Activated CD4-positive, alpha-beta T cell treated with anti-CD3 and anti-CD28 coated beads for 48 hours (primary cell): ENCODE measurements around the gene CNNM2.
A peak's percentile ranks its signal among the peaks of the same experiment; 100 is the strongest.
"Not testable (repeated sequence)": the region's sequence is repeated elsewhere in the genome, so short reads cannot be mapped to it uniquely, and the experiment has no call there.

Source experiments
- DNase-seq: peaks from one replicate; pipeline ENCODE4 v3.0.0-alpha.2; 2020

Gene CNNM2

GRCh38 chr10:103111031-103111917 lies 193.2 kb downstream of the CNNM2 start:
- DNase-seq = no peak

- no peak for DNase-seq
Observed at GRCh38 chr10:103111918-103112877, 194.1 kb downstream of the CNNM2 start.

DNA sequence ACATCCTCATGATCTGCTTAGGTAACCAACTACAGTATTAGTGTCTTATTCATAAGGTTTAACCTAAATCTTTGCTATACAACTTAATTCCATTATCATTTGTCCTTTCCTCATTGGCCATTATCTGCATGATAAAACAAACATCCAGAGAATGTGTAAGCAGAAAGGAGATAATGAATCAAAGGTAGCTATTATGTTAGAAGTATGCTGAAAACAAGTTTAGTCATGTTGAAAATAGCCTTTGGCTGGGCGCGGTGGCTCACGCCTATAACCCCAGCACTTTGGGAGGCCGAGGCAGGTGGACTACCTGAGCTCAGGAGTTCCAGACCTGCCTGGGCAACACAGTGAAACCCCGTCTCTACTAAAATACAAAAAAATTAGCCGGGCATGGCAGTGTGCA lies 196.8 kb downstream of the CNNM2 start:
- no peak for DNase-seq

DNA sequence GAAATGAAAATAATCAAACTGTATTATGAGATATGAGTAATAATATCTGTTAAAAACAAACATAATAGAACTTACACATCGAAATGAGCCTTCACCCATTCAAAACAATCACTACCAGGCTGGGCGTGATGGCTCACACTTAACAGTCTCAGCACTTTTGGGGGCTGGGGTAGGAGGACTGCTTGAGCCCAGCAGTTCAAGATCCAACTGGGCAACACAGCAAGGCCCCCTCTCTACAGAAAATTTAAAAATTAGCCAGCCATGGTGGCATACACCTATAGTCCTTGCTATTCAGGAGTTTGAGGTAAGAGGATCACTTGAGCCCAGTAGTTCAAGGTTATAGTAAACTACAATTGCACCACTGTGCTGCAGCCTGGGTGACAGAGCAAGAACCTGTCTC lies 199.2 kb downstream of the CNNM2 start:
- DNase-seq = no peak

DNA sequence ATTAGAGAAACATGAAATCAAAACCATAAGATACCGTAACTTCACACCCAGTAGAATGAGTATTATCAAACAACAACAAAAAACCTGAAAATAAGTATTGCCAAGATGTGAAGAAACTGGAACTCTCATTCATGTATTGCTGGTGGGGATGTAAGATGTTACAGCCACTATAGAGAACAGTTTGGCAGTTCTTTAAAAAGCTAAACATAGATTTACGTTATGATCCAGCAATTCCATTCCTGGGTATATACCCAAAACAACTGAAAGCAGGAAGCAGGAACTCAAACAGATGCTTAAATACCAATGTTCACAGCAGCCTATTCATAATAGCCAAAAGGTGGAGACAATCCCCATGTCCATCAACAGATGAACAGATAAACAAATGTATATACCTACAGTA lies 202.5 kb downstream of the CNNM2 start:
- no peak for DNase-seq

GRCh38 chr10:103120977-103121735 lies 203.1 kb downstream of the CNNM2 start:
- DNase-seq = no peak

GRCh38 chr10:103123282-103124024 lies 205.4 kb downstream of the CNNM2 start:
- no peak for DNase-seq

DNA sequence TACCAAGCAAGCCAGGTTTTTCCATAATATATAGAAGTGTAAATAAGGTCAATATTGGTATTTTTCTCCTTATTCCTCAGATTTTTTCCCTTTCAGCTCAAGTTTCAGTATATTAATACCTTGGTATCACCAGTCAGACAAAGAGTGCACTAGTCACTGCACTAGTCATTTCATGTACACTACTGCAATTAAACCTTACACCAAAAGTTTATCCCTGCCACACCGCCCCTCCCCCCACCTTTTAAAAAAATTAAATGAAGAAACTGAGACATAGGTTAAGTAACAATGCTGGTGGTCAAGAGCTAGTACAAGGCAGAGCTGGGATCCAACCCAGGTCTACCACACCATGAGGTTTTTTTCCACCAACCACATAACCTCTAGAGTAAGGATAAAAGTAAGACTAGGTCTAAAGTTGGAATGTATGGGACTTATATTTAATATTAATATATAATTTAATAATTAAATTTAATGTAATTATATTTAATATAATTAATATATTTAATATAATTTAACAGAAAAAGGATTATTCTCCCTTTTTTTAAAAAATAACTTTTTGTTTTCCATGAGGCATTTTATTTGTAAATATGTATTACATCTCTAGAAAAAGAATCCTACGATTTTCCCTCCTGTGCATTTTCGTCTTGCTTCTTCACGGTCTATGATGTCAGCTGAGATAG lies 206.5 kb downstream of the CNNM2 start:
- peak; percentile 44 for DNase-seq

GRCh38 chr10:103125323-103126267 lies 207.5 kb downstream of the CNNM2 start:
- DNase-seq = no peak

DNA sequence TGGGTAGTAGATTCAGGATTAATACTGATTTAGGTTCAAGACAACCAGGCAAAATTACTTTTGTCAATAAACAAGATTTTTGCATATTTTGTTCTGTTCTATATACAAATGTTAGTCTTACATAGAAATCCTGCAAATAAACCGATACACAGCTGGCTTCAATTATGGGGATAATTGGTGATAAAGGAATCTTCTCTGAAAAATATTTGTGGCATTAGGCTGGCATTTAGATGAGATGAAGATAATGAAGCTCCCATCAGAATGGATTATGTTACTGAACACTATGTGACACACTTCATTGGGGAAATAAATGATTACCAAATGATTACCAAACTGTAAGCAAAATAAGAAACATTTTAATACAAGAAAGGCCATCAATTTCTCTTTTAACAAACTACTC lies 209.1 kb downstream of the CNNM2 start:
- no peak for DNase-seq

DNA sequence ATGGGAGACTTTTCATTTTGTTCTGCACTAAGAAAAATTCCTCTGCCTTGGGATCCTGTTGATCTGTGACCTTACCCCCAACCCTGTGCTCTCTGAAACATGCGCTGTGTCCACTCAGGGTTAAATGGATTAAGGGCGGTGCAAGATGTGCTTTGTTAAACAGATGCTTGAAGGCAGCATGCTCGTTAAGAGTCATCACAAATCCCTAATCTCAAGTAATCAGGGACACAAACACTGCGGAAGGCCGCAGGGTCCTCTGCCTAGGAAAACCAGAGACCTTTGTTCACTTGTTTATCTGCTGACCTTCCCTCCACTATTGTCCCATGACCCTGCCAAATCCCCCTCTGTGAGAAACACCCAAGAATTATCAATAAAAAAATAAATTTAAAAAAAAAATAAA lies 212.1 kb downstream of the CNNM2 start:
- DNase-seq = not testable (repeated sequence)

DNA sequence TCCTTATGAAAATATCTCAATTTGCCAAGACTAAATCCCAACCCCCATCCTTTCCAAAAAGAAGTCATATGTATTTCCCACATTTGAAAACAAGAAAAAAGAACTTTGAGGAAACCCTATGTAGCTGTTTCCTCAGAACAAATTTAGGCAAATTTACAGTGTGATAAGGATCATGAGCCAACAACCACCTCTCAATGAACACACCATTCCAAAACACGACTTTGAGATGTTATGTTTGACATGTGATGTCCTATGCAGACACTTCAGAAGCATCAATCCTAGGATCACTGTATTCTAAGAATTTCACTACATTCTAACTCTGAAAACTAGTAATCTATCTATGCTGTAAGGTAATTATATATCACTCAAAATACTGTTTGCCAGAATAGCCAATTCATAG lies 212.8 kb downstream of the CNNM2 start:
- no peak for DNase-seq

- DNase-seq = peak; percentile 41
Observed at GRCh38 chr10:103135168-103135567, 217.1 kb downstream of the CNNM2 start.

DNA sequence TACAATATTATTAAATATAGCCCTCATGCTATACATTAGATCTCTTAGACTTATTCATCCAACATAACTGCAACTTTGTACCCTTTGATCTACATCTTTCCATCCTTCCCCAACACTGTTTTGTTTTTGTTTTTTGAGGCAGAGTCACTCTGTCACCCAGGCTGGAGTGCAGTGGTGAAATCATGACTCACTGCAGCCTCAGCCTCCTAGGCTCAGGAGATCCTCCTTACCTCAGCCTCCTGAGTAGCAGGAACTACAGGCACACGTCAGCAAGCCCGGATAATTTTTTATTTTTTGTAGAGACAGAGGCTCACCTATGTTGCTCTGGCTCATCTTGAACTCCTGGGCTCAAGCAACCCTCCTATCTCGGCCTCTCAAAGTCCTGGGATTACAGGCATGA lies 221.7 kb downstream of the CNNM2 start:
- no peak for DNase-seq
